Neural cell (in vitro differentiated cells): ENCODE results near the gene MYO3A. TPM values are rescaled to one million over a fixed set of nuclear protein-coding genes. Genes with fewer than 3 reads are reported as not detected.

ENCODE experiments used
- H2AFZ ChIP-seq: fragments of 200-600, 300-800 bp; sonication (generic), shearing (Covaris generic); 2 replicates; pipeline ENCODE4 v1.6.0; 2014; ENCODE audit warnings: low read depth, mild to moderate bottlenecking, antibody characterized with exemption, low read length, moderate library complexity
- H3F3A ChIP-seq: fragments of 200-600 bp; shearing (Covaris generic); 2 replicates; pipeline ENCODE4 v1.6.1; 2016; ENCODE audit warnings: mild to moderate bottlenecking, moderate library complexity, mixed read lengths, antibody characterized with exemption, low read length; ENCODE audit not compliant: insufficient read depth, poor library complexity, severe bottlenecking
- H3K27ac ChIP-seq: fragments of 200-600, 300-800 bp; sonication (generic), shearing (Covaris generic); 2 replicates; pipeline ENCODE4 v1.5.1; 2014; ENCODE audit warnings: mild to moderate bottlenecking, low read length, moderate library complexity
- H3K27me3 ChIP-seq: fragments of 300-800, 200-600 bp; sonication (generic), shearing (Covaris generic); 2 replicates; pipeline ENCODE4 v1.6.0; 2014; ENCODE audit warnings: mild to moderate bottlenecking, low read depth, low read length, moderate library complexity; ENCODE audit not compliant: insufficient read depth
- H3K36me3 ChIP-seq: fragments of 300-800, 200-600 bp; sonication (generic), shearing (Covaris generic); 2 replicates; pipeline ENCODE4 v1.5.1; 2014; ENCODE audit warnings: mild to moderate bottlenecking, antibody characterized with exemption, low read length, moderate library complexity; ENCODE audit not compliant: insufficient read depth
- H3K4me2 ChIP-seq: fragments of 300-800, 200-600 bp; sonication (generic), shearing (Covaris generic); 2 replicates; pipeline ENCODE4 v1.6.0; 2014; ENCODE audit warnings: mild to moderate bottlenecking, low read length
- H3K4me3 ChIP-seq: fragments of 300-800, 200-600 bp; sonication (generic), shearing (Covaris generic); 2 replicates; pipeline ENCODE4 v1.5.1; 2014; ENCODE audit warnings: mild to moderate bottlenecking, low read length, moderate library complexity
- H3K79me2 ChIP-seq: fragments of 200-600 bp; shearing (Covaris generic); replicated peaks from 2 replicates; pipeline ENCODE4 v1.6.0; 2014; ENCODE audit warnings: mild to moderate bottlenecking, low read length, moderate library complexity; ENCODE audit not compliant: insufficient read depth
- H3K9ac ChIP-seq: fragments of 300-800, 200-600 bp; sonication (generic), shearing (Covaris generic); 2 replicates; pipeline ENCODE4 v1.6.1; 2016; ENCODE audit warnings: mild to moderate bottlenecking, low read length, mixed read lengths
- H3K9me2 ChIP-seq: fragments of 200-600 bp; shearing (Covaris generic); 2 replicates; pipeline ENCODE4 v1.6.1; 2016; ENCODE audit warnings: mild to moderate bottlenecking, low read length, mixed read lengths; ENCODE audit not compliant: insufficient read depth
- H3K9me3 ChIP-seq: fragments of 200-600, 300-800 bp; sonication (generic), shearing (Covaris generic); 2 replicates; pipeline ENCODE4 v1.6.1; 2016; ENCODE audit warnings: mild to moderate bottlenecking, mixed run types, low read length, moderate library complexity, mixed read lengths
- H4K20me1 ChIP-seq: fragments of 200-600 bp; shearing (Covaris generic); 2 replicates; pipeline ENCODE4 v1.6.1; 2016; ENCODE audit warnings: mild to moderate bottlenecking, mixed run types; ENCODE audit not compliant: insufficient read depth
- CTCF ChIP-seq: fragments of 450-650 bp; IDR thresholded peaks from 2 replicates; pipeline ENCODE4 v1.5.1; 2014; ENCODE audit warnings: antibody characterized with exemption, mild to moderate bottlenecking, moderate library complexity; ENCODE audit not compliant: poor library complexity, severe bottlenecking
- EP300 ChIP-seq: fragments of 450-650 bp; conservative IDR thresholded peaks from 2 replicates; pipeline ENCODE4 v1.6.1; 2014; ENCODE audit warnings: antibody characterized with exemption, mild to moderate bottlenecking, moderate library complexity; ENCODE audit not compliant: poor library complexity, severe bottlenecking
- EZH2 ChIP-seq: fragments of 200-600, 300-800 bp; shearing (Covaris generic), sonication (generic); IDR thresholded peaks from 2 replicates; pipeline ENCODE4 v1.6.1; 2014; ENCODE audit warnings: antibody characterized with exemption, low read length, borderline replicate concordance, mild to moderate bottlenecking; ENCODE audit not compliant: insufficient read depth, poor library complexity, severe bottlenecking
- MXI1 ChIP-seq: fragments of 450-650 bp; conservative IDR thresholded peaks from 2 replicates; pipeline ENCODE4 v1.6.1; 2014; ENCODE audit warnings: antibody characterized with exemption, mild to moderate bottlenecking; ENCODE audit not compliant: poor library complexity, severe bottlenecking
- POLR2AphosphoS5 ChIP-seq: IDR thresholded peaks from 2 replicates; pipeline ENCODE4 v1.6.1; 2012
- RAD21 ChIP-seq: fragments of 450-650 bp; conservative IDR thresholded peaks from 2 replicates; pipeline ENCODE4 v1.6.1; 2014; ENCODE audit warnings: antibody characterized with exemption, mild to moderate bottlenecking, moderate library complexity
- SMC3 ChIP-seq: fragments of 450-650 bp; conservative IDR thresholded peaks from 2 replicates; pipeline ENCODE4 v1.6.1; 2014; ENCODE audit warnings: antibody characterized with exemption, mild to moderate bottlenecking, moderate library complexity; ENCODE audit not compliant: poor library complexity
- TAF1 ChIP-seq: IDR thresholded peaks from 2 replicates; pipeline ENCODE4 v1.6.1; 2012; ENCODE audit warnings: low read depth
- polyA plus RNA-seq: library from polyadenylated mRNA; depleted of rRNA; stranded (reverse); fragments of >200 nt; gene quantifications from 2 replicates; pipeline ENCODE4 v1.2.3, GENCODE V29; 2014
- TF ChIP-seq, protein P1 (sequence below): IDR thresholded peaks from 2 replicates; pipeline ENCODE4 v1.6.1; 2012; ENCODE audit warnings: borderline replicate concordance

Gene MYO3A
- polyA plus RNA-seq, 1 donor from 2014 or later: 4.1 TPM

DNA sequence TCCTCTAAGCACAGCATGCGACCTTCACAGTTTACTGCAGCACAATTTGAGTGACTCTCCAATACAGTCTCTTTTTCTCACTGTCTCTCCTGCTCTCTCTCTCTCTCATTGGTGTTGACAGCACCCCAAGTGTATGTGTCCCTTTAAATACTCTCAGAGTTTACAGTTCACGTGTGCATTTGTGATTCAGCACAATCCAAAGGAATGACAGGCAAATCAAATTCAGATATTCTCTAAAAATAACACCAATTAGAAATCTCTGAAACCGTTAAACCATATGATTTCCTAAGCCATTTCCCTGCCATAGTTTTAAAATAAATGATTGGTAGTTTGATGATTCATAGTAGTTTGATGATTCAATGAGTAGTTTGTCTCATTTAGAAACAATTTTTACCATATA, 178.5 kb downstream of the MYO3A start:
- no peaks in the 10 kb centered on the region for H3K9me2 ChIP-seq
- H3K27ac ChIP-seq: no peak overlapping the region
- TF ChIP-seq MXI1 (no peak), SMC3 (no peak), RAD21 (no peak), EP300 (peak; percentile 40), POLR2AphosphoS5 (no peak), EZH2 (no peak), CTCF (no peak), TAF1 (no peak)
- TF ChIP-seq, protein P1, sequence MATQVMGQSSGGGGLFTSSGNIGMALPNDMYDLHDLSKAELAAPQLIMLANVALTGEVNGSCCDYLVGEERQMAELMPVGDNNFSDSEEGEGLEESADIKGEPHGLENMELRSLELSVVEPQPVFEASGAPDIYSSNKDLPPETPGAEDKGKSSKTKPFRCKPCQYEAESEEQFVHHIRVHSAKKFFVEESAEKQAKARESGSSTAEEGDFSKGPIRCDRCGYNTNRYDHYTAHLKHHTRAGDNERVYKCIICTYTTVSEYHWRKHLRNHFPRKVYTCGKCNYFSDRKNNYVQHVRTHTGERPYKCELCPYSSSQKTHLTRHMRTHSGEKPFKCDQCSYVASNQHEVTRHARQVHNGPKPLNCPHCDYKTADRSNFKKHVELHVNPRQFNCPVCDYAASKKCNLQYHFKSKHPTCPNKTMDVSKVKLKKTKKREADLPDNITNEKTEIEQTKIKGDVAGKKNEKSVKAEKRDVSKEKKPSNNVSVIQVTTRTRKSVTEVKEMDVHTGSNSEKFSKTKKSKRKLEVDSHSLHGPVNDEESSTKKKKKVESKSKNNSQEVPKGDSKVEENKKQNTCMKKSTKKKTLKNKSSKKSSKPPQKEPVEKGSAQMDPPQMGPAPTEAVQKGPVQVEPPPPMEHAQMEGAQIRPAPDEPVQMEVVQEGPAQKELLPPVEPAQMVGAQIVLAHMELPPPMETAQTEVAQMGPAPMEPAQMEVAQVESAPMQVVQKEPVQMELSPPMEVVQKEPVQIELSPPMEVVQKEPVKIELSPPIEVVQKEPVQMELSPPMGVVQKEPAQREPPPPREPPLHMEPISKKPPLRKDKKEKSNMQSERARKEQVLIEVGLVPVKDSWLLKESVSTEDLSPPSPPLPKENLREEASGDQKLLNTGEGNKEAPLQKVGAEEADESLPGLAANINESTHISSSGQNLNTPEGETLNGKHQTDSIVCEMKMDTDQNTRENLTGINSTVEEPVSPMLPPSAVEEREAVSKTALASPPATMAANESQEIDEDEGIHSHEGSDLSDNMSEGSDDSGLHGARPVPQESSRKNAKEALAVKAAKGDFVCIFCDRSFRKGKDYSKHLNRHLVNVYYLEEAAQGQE: no peak
- no peaks in the 10 kb centered on the region for H3K36me3 ChIP-seq
- H3K27me3 ChIP-seq: peaks cover 2% of the 10 kb centered on the region
- H3K4me3 ChIP-seq: no peak overlapping the region
- H2AFZ ChIP-seq: no peak overlapping the region
- no peak overlapping the region for H3K9ac ChIP-seq
- no peaks in the 10 kb centered on the region for H4K20me1 ChIP-seq
- no peaks in the 10 kb centered on the region for H3K79me2 ChIP-seq
- H3K9me3 ChIP-seq: no peaks in the 10 kb centered on the region
- H3K4me2 ChIP-seq: no peak overlapping the region
- no peaks in the 10 kb centered on the region for H3F3A ChIP-seq

- TF ChIP-seq EZH2 (no peak), TAF1 (no peak), MXI1 (no peak), SMC3 (no peak), POLR2AphosphoS5 (peak; percentile 82), EP300 (peak; percentile 91), CTCF (no peak)
- TF ChIP-seq, protein P1: peak; percentile 94
- H3K4me2 ChIP-seq: no peak overlapping the region
- no peaks in the 10 kb centered on the region for H4K20me1 ChIP-seq
- H3K9me2 ChIP-seq: no peaks in the 10 kb centered on the region
- H3K27me3 ChIP-seq: no peaks in the 10 kb centered on the region
- no peaks in the 10 kb centered on the region for H3K9me3 ChIP-seq
- H3K79me2 ChIP-seq: no peaks in the 10 kb centered on the region
- H3K4me3 ChIP-seq: no peak overlapping the region
- H3K36me3 ChIP-seq: no peaks in the 10 kb centered on the region
- no peak overlapping the region for H3K27ac ChIP-seq
- no peaks in the 10 kb centered on the region for H3F3A ChIP-seq
- H3K9ac ChIP-seq: no peak overlapping the region
- no peak overlapping the region for H2AFZ ChIP-seq
These were observed 204.6 kb downstream of the MYO3A start for GRCh38 chr10:26138613-26139012.
